Measurements from ENCODE around the gene CRACR2B.

CRACR2B gene

GRCh38 chr11:858053-858761, 30.5 kb downstream of the CRACR2B start:
- Histone ChIP-seq H4K20me1 (peaks cover 34 to 100% (median 89%) of the 10 kb centered on the region in 11 experiments; a peak in 21 of 22 replicates), H3K4me2 (no peak overlapping the region), H3K27ac (no peak overlapping the region), H3K9ac (no peak overlapping the region), H3K36me3 (peaks cover 0 to 68% (median 0%) of the 10 kb centered on the region in 11 experiments; a peak in 5 of 22 replicates), H3K4me1 (peaks cover 13 to 80% (median 58%) of the 10 kb centered on the region in 10 experiments; a peak in 19 of 20 replicates), H3K4me3 (no peak overlapping the region), H3K27me3 (no peaks in the 10 kb centered on the region), H3K9me3 (replicated peaks in 1 of 11) (no peaks in the 10 kb centered on the region)
- no peak for TF ChIP-seq Cebpa-rat (IDR thresholded peaks at IDR 0.05)

- H3K4me1 ChIP-seq: peaks cover 13 to 79% (median 51%) of the 10 kb centered on the region in 10 experiments; a peak in 19 of 20 replicates
These were observed 31.1 kb downstream of the CRACR2B start for GRCh38 chr11:858762-859339.

GRCh38 chr11:859394-860131, 31.8 kb downstream of the CRACR2B start:
- peak overlapping the region in 4 of 11 experiments; percentile 7 to 37 (median 16); a peak in 3 of 22 replicates for H3K9ac ChIP-seq
- no peak for TF ChIP-seq Cebpa-rat (IDR thresholded peaks at IDR 0.05)
- H4K20me1 ChIP-seq: peaks cover 39 to 100% (median 89%) of the 10 kb centered on the region in 11 experiments; a peak in 21 of 22 replicates
- H3K27ac ChIP-seq: no peak overlapping the region
- peaks cover 0 to 70% (median 0%) of the 10 kb centered on the region in 11 experiments; a peak in 6 of 22 replicates for H3K36me3 ChIP-seq
- H3K9me3 ChIP-seq (replicated peaks in 1 of 11): no peaks in the 10 kb centered on the region
- peaks cover 13 to 72% (median 44%) of the 10 kb centered on the region in 10 experiments; a peak in 19 of 20 replicates for H3K4me1 ChIP-seq
- H3K4me3 ChIP-seq: no peak overlapping the region
- no peaks in the 10 kb centered on the region for H3K27me3 ChIP-seq
- H3K4me2 ChIP-seq: peak overlapping the region in 10 of 11 experiments; percentile 12 to 50 (median 38); a peak in 14 of 22 replicates

More at GRCh38 chr11:858762-859339, 31.1 kb downstream of the CRACR2B start:
- Histone ChIP-seq H3K4me3 (no peak overlapping the region), H3K27me3 (no peaks in the 10 kb centered on the region), H3K9ac (no peak overlapping the region), H3K4me2 (peak overlapping the region in 3 of 11 experiments; percentile 31 to 50 (median 48); a peak in 5 of 22 replicates), H3K27ac (no peak overlapping the region), H3K9me3 (replicated peaks in 1 of 11) (no peaks in the 10 kb centered on the region), H3K36me3 (peaks cover 0 to 70% (median 0%) of the 10 kb centered on the region in 11 experiments; a peak in 5 of 22 replicates), H4K20me1 (peaks cover 37 to 100% (median 89%) of the 10 kb centered on the region in 11 experiments; a peak in 21 of 22 replicates)
- TF ChIP-seq Cebpa-rat (IDR thresholded peaks at IDR 0.05): no peak

- Histone ChIP-seq H4K20me1 (peaks cover 30 to 100% (median 87%) of the 10 kb centered on the region in 11 experiments; a peak in 21 of 22 replicates), H3K27me3 (no peaks in the 10 kb centered on the region), H3K36me3 (peaks cover 0 to 70% (median 0%) of the 10 kb centered on the region in 11 experiments; a peak in 9 of 22 replicates), H3K9me3 (replicated peaks in 1 of 11) (no peaks in the 10 kb centered on the region), H3K4me1 (peaks cover 13 to 65% (median 42%) of the 10 kb centered on the region in 10 experiments; a peak in 19 of 20 replicates), H3K9ac (peak overlapping the region in 4 of 11 experiments; percentile 7 to 44 (median 16); a peak in 4 of 22 replicates), H3K4me3 (no peak overlapping the region), H3K27ac (no peak overlapping the region), H3K4me2 (peak overlapping the region in 9 of 11 experiments; percentile 3 to 50 (median 39); a peak in 9 of 22 replicates)
- no peak for TF ChIP-seq Cebpa-rat (IDR thresholded peaks at IDR 0.05)
These were observed 32.8 kb downstream of the CRACR2B start for GRCh38 chr11:860234-861104.

- no peaks in the 10 kb centered on the region for H3K9me3 ChIP-seq (replicated peaks in 1 of 11)
- H3K4me3 ChIP-seq: no peak overlapping the region
- TF ChIP-seq Cebpa-rat (IDR thresholded peaks at IDR 0.05): no peak
- no peak overlapping the region for H3K27ac ChIP-seq
- peak overlapping the region in 3 of 11 experiments; percentile 31 to 47 (median 41); a peak in 1 of 22 replicates for H3K4me2 ChIP-seq
- H3K9ac ChIP-seq: no peak overlapping the region; a peak in 2 of 22 replicates
- H3K4me1 ChIP-seq: peaks cover 13 to 60% (median 40%) of the 10 kb centered on the region in 10 experiments; a peak in 19 of 20 replicates
- peaks cover 0 to 70% (median 5%) of the 10 kb centered on the region in 11 experiments; a peak in 9 of 22 replicates for H3K36me3 ChIP-seq
- no peaks in the 10 kb centered on the region for H3K27me3 ChIP-seq
- peaks cover 25 to 100% (median 85%) of the 10 kb centered on the region in 11 experiments; a peak in 21 of 22 replicates for H4K20me1 ChIP-seq
These were observed 33.4 kb downstream of the CRACR2B start for GRCh38 chr11:861105-861479.

GRCh38 chr11:862081-862661, 34.5 kb downstream of the CRACR2B start:
- H3K4me3 ChIP-seq: no peak overlapping the region

GRCh38 chr11:862696-863022, 34.9 kb downstream of the CRACR2B start:
- no peaks in the 10 kb centered on the region for H3K27me3 ChIP-seq
- peaks cover 0 to 78% (median 15%) of the 10 kb centered on the region in 11 experiments; a peak in 11 of 22 replicates for H3K36me3 ChIP-seq
- no peaks in the 10 kb centered on the region for H3K9me3 ChIP-seq (replicated peaks in 1 of 11)
- H3K4me2 ChIP-seq: no peak overlapping the region
- H4K20me1 ChIP-seq: peaks cover 20 to 100% (median 73%) of the 10 kb centered on the region in 11 experiments; a peak in 20 of 22 replicates
- H3K9ac ChIP-seq: no peak overlapping the region
- TF ChIP-seq Cebpa-rat (IDR thresholded peaks at IDR 0.05): no peak
- H3K4me1 ChIP-seq: peaks cover 13 to 44% (median 26%) of the 10 kb centered on the region in 10 experiments; a peak in 19 of 20 replicates
- no peak overlapping the region; a peak in 1 of 22 replicates for H3K27ac ChIP-seq
- H3K4me3 ChIP-seq: no peak overlapping the region

More at GRCh38 chr11:862081-862661, 34.5 kb downstream of the CRACR2B start:
- H3K27ac ChIP-seq: no peak overlapping the region
- peaks cover 0 to 76% (median 15%) of the 10 kb centered on the region in 11 experiments; a peak in 11 of 22 replicates for H3K36me3 ChIP-seq
- no peaks in the 10 kb centered on the region for H3K9me3 ChIP-seq (replicated peaks in 1 of 11)
- H3K4me1 ChIP-seq: peaks cover 13 to 49% (median 30%) of the 10 kb centered on the region in 10 experiments; a peak in 19 of 20 replicates
- peaks cover 21 to 100% (median 76%) of the 10 kb centered on the region in 11 experiments; a peak in 20 of 22 replicates for H4K20me1 ChIP-seq
- no peak overlapping the region for H3K9ac ChIP-seq
- TF ChIP-seq Cebpa-rat (IDR thresholded peaks at IDR 0.05): no peak
- no peaks in the 10 kb centered on the region for H3K27me3 ChIP-seq
- H3K4me2 ChIP-seq: no peak overlapping the region

All from BLaER1 treated with 17β-estradiol and CSF1 and Interleukin-3, amounts not matched to agents 10 nM and 100 nM (cell line).